Left ventricle myocardium inferior (tissue), 1 donor: ENCODE measurements around the gene SS18L1. TPM values are rescaled to one million over a fixed set of nuclear protein-coding genes. Genes with fewer than 3 reads are reported as not detected.

Source experiments
- DNase-seq: peaks from one replicate; pipeline ENCODE4 v3.0.0-alpha.2; 2020
- H3K27ac ChIP-seq: fragments of 200-600 bp; replicated peaks from 2 replicates; pipeline ENCODE4 v1.8.0; 2021
- H3K27me3 ChIP-seq: fragments of 200-600 bp; 2 replicates; pipeline ENCODE4 v1.8.0; 2021; ENCODE audit warnings: low read depth
- H3K36me3 ChIP-seq: fragments of 200-600 bp; 2 replicates; pipeline ENCODE4 v1.8.0; 2021
- H3K4me1 ChIP-seq: fragments of 200-600 bp; 2 replicates; pipeline ENCODE4 v1.8.0; 2021
- H3K4me3 ChIP-seq: fragments of 200-600 bp; 2 replicates; pipeline ENCODE4 v1.8.0; 2021; ENCODE audit warnings: mild to moderate bottlenecking, moderate library complexity
- H3K9me3 ChIP-seq: fragments of 200-600 bp; replicated peaks from 2 replicates; pipeline ENCODE4 v1.8.0; 2021
- intact Hi-C: fragments of 100-400 bp; cut with micrococcal nuclease; formaldehyde crosslinking; loops from one replicate; pipeline ENCODE4 v1.11.0; 2022
- total RNA-seq: library from RNA; stranded (reverse); fragmentation: NEBNext Ultra II Directional; extraction: Animal tissue kit (Norgen Biotek cat#: 25700); gene quantifications from one replicate; pipeline ENCODE4 v1.2.1, GENCODE V29; 2021
- TF ChIP-seq, protein P1 (sequence below): fragments of 200-600 bp; IDR thresholded peaks from 2 replicates; pipeline ENCODE4 v1.8.0; 2021; ENCODE audit warnings: antibody characterized with exemption, mild to moderate bottlenecking, borderline replicate concordance
- donor health status: DM: no; HTN: yes; CAD: no; lungs with severe emphysema.

The SS18L1 gene
- total RNA-seq, 1 donor from 2014 or later = 9.0 TPM

DNA sequence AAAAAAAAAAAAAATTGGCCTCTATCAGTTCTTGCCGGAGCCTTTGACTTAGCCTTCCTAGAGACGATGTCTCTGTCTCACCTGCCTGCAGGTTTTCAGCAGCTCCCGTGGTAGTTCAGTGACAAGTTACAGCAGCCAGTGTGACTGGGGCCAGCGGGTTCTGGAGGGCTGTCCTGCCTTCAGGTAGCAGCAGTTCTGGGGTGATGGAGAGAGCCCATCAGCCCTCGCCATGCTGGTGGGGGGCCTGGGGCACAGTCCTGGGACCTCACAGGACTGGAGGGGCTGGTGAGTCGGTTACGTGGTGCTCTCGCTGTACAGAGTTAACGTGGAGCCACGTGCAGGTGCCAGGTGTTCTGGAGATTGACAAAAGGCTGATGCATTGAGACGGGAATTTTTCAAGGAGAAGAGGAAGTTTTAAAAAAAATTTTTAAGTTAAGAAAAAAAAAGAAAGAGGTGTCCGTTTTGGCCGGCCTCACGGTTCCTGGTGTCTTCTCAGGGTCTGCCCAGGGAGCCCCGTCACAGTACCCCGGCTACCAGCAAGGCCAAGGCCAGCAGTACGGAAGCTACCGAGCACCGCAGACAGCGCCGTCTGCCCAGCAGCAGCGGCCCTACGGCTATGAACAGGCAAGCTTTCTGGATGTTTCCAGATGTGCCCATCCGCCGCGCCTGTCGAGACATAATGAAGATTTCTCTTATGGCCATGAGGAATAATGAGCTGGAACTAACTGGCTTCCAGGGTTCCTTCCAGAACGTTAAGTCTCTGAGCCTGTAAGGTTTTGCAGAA is 30.6 kb downstream of the SS18L1 start:
- Histone ChIP-seq H3K9me3 (no peaks in the 10 kb centered on the region), H3K27ac (no peak overlapping the region), H3K4me3 (no peak overlapping the region), H3K4me1 (no peaks in the 10 kb centered on the region), H3K27me3 (no peaks in the 10 kb centered on the region), H3K36me3 (peaks cover 40% of the 10 kb centered on the region)
- TF ChIP-seq, protein P1, sequence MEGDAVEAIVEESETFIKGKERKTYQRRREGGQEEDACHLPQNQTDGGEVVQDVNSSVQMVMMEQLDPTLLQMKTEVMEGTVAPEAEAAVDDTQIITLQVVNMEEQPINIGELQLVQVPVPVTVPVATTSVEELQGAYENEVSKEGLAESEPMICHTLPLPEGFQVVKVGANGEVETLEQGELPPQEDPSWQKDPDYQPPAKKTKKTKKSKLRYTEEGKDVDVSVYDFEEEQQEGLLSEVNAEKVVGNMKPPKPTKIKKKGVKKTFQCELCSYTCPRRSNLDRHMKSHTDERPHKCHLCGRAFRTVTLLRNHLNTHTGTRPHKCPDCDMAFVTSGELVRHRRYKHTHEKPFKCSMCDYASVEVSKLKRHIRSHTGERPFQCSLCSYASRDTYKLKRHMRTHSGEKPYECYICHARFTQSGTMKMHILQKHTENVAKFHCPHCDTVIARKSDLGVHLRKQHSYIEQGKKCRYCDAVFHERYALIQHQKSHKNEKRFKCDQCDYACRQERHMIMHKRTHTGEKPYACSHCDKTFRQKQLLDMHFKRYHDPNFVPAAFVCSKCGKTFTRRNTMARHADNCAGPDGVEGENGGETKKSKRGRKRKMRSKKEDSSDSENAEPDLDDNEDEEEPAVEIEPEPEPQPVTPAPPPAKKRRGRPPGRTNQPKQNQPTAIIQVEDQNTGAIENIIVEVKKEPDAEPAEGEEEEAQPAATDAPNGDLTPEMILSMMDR = no peak
- intact Hi-C loops = no loop called here
- no peak for DNase-seq

DNA sequence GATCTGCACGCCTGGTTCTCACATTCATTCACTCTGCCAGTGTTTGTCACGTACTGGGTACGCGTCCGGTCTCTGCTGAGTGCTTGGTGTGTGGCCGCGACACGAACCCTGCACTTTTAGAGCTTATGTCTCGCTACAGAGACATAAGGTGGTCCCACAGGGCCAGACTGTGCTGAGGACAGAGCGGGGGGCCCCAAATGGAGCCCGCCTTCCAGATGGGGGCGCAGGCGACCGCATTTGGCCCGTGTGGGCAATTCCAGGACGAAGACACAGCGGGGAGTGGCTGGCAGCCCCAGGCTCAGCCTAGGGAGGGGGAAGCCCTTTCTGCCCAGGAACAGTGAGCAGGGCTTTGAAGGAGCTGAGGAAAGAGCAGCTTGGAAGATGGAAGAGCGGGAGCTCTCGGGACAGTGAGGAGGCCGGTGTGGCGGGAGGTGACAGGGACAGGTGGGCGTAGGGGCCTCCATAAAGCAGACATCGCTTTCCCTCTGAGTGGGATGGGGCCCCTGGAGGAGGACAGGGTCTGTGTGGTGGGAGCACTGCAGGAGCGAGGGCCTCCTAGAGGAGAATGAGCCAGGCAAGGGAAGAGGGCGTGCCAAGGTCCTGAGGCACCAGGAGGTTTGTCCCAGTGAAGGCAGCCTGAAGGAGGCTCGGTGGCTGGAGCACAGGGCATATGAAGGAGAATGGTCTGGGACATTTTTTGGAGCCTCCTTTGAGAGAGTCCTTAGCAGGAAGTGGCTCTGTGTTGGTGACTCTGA is 31.5 kb downstream of the SS18L1 start:
- DNase-seq = no peak
- intact Hi-C loops = no loop called here
- H3K27me3 ChIP-seq = no peaks in the 10 kb centered on the region
- no peaks in the 10 kb centered on the region for H3K9me3 ChIP-seq
- peaks cover 48% of the 10 kb centered on the region for H3K36me3 ChIP-seq
- TF ChIP-seq, protein P1 = no peak
- no peaks in the 10 kb centered on the region for H3K4me1 ChIP-seq
- no peak overlapping the region for H3K4me3 ChIP-seq
- H3K27ac ChIP-seq = no peak overlapping the region

DNA sequence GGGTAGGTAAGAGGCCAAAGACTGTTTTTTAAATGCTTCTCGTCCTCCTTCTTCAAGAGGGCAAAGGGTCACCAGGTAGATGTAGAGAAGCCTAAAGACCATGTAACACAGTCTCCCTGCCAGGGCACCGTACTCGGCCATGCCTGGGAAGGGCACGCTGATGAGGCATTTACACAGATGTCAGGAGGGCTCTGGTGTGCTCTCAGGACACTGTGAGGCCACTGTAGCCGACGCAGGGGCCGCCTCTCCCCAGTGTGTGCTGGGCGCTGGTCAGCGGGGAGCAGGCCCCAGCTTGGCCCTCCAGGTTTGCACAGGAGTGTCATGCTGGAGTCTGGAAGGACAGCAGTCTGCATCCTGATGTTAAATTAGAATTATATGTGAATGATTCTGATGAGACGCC is 32.1 kb downstream of the SS18L1 start:
- no peak overlapping the region for H3K4me3 ChIP-seq
- peaks cover 54% of the 10 kb centered on the region for H3K36me3 ChIP-seq
- intact Hi-C loops = no loop called here
- DNase-seq = no peak
- H3K27me3 ChIP-seq = no peaks in the 10 kb centered on the region
- no peak overlapping the region for H3K27ac ChIP-seq
- TF ChIP-seq, protein P1 = no peak
- H3K9me3 ChIP-seq = no peaks in the 10 kb centered on the region
- H3K4me1 ChIP-seq = no peaks in the 10 kb centered on the region

DNA sequence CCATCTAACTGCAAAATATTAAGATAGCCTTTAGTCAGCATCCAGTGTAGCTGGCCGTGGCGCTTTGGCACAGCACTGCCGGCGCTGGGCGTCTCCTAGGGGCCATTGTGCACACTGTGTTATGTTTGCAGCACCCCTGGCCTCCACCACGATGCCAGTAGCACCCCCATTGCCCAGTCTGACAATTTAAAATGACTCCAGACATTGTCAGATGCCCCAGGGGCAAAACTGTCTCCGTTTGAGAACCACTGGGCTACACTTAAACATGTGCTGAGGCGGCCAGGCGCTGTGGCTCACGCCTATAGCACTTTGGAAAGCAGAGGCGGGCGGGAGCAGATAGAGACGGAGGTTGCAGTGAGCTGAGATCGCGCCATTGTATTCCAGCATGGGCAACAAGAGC is 33.3 kb downstream of the SS18L1 start:
- TF ChIP-seq, protein P1 = no peak
- H3K27me3 ChIP-seq = no peaks in the 10 kb centered on the region
- no peak for DNase-seq
- intact Hi-C loops = no loop called here
- H3K36me3 ChIP-seq = peaks cover 61% of the 10 kb centered on the region
- H3K4me1 ChIP-seq = peaks cover 4% of the 10 kb centered on the region
- H3K4me3 ChIP-seq = no peak overlapping the region
- no peak overlapping the region for H3K27ac ChIP-seq
- no peaks in the 10 kb centered on the region for H3K9me3 ChIP-seq

DNA sequence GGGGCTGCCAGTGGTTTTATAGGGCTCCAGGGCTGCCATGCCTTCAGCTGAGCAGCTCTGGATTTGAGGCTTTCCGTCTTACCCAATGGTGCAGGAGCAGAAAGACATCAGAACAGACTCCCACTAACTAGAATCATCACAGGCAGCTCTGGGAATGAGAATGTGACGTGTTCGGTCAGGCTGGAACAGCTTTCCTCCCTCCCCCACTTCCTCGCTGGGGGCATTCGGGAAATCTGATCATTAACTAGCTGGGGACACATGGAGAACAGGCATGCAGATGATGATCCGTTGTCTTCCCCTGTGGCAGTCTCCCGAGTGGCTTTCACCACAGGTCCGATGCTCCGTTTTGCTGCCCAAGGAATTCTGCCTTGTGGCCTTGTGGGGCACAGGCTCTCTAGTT is 33.7 kb downstream of the SS18L1 start:
- H3K4me1 ChIP-seq = peaks cover 8% of the 10 kb centered on the region
- TF ChIP-seq, protein P1 = no peak
- no peaks in the 10 kb centered on the region for H3K27me3 ChIP-seq
- peaks cover 61% of the 10 kb centered on the region for H3K36me3 ChIP-seq
- H3K9me3 ChIP-seq = no peaks in the 10 kb centered on the region
- no peak overlapping the region for H3K4me3 ChIP-seq
- DNase-seq = no peak
- intact Hi-C loops = no loop called here
- H3K27ac ChIP-seq = no peak overlapping the region
